ENCODE data around the gene NKX2-1.
"Not testable (repeated sequence)": the region's sequence is repeated elsewhere in the genome, so short reads cannot be mapped to it uniquely, and the experiment has no call there.

The NKX2-1 gene

GRCh38 chr14:36519431-36520321 lies at the start of gene NKX2-1:
NKX2-1 (minus strand) TSS chr14:36520232; CDS start chr14:36520129, 103 bp downstream.
- intact Hi-C loops (cut with DNase I): no loop called here
- DNase-seq: peak in 2 of 10 donors; percentile 61 to 64

GRCh38 chr14:36556811-36557433 lies 36.9 kb upstream of the NKX2-1 start:
- intact Hi-C loops (cut with DNase I): loop anchor here (1.0 to 10.0 kb wide), 3 partner anchors 388 to 674 kb away; no protein-coding TSS in a partner anchor
- peak in 5 of 10 donors; percentile 48 to 87 (median 56) for DNase-seq

- no peak for DNase-seq
- intact Hi-C loops (cut with DNase I): loop anchor here (1.0 to 10.0 kb wide), 3 partner anchors 389 to 673 kb away; no protein-coding TSS in a partner anchor
Measured at GRCh38 chr14:36555998-36556743, 36.1 kb upstream of the NKX2-1 start.

GRCh38 chr14:36553656-36554260 lies 33.7 kb upstream of the NKX2-1 start:
- no peak for DNase-seq
- intact Hi-C loops (cut with DNase I): loop anchor here (1.0 to 10.0 kb wide), 2 partner anchors 52 to 391 kb away; no protein-coding TSS in a partner anchor

GRCh38 chr14:36550899-36551298 lies 30.9 kb upstream of the NKX2-1 start:
- DNase-seq: no peak
- intact Hi-C loops (cut with DNase I): loop anchor here (10.0 kb wide), 1 partner anchor 394 kb away; no protein-coding TSS in a partner anchor

GRCh38 chr14:36544280-36544679 lies 24.2 kb upstream of the NKX2-1 start:
- intact Hi-C loops (cut with DNase I): not testable (repeated sequence)
- peak in 2 of 10 donors; percentile 38 to 75 for DNase-seq

GRCh38 chr14:36538051-36538450 lies 18.0 kb upstream of the NKX2-1 start:
- DNase-seq: no peak
- intact Hi-C loops (cut with DNase I): no loop called here

GRCh38 chr14:36529062-36529461 lies 9.0 kb upstream of the NKX2-1 start:
- intact Hi-C loops (cut with DNase I): no loop called here
- no peak for DNase-seq

GRCh38 chr14:36525746-36526099 lies 5.7 kb upstream of the NKX2-1 start:
- intact Hi-C loops (cut with DNase I): no loop called here
- DNase-seq: no peak

GRCh38 chr14:36524874-36525745 lies 5.1 kb upstream of the NKX2-1 start:
- DNase-seq: peak in 4 of 10 donors; percentile 18 to 88 (median 48)
- intact Hi-C loops (cut with DNase I): no loop called here

GRCh38 chr14:36524220-36524837 lies 4.3 kb upstream of the NKX2-1 start:
- intact Hi-C loops (cut with DNase I): no loop called here
- DNase-seq: peak in 1 of 10 donors; percentile 46

- peak in 2 of 10 donors; percentile 53 to 72 for DNase-seq
- intact Hi-C loops (cut with DNase I): no loop called here
Measured at GRCh38 chr14:36522972-36523715, 3.1 kb upstream of the NKX2-1 start.

GRCh38 chr14:36522347-36522971 lies 2.4 kb upstream of the NKX2-1 start:
- intact Hi-C loops (cut with DNase I): no loop called here
- peak in 2 of 10 donors; percentile 53 to 62 for DNase-seq

GRCh38 chr14:36521598-36522345 lies 1.7 kb upstream of the NKX2-1 start:
- peak in 2 of 10 donors; percentile 62 to 70 for DNase-seq
- intact Hi-C loops (cut with DNase I): no loop called here

GRCh38 chr14:36520601-36521525 lies 831 bp upstream of the NKX2-1 start:
- DNase-seq: peak in 2 of 10 donors; percentile 73 to 80
- intact Hi-C loops (cut with DNase I): no loop called here

Measured in posterior cingulate gyrus (tissue), 11 donors.